ENCODE measurements around the gene FAAH.

DNA sequence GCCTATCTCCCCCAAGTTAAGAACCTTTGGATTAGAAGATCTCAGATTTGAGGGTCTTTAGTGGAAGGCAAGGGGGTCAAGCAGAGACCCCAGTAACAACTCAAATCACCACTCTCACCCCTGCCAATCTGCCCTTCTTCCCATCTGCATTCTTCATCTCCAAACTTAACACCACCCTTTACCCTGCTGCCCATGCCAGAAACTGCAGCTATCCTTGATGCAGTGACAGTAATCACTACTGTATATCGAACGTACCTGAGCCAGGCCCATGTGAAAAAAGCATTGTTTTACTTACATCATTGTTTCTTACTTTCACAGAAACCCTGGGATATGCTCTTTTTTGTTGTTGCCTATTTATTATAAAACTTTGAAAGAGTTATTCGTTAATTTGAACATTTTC is 27.0 kb upstream of the FAAH start:
- TF ChIP-seq, protein P1, sequence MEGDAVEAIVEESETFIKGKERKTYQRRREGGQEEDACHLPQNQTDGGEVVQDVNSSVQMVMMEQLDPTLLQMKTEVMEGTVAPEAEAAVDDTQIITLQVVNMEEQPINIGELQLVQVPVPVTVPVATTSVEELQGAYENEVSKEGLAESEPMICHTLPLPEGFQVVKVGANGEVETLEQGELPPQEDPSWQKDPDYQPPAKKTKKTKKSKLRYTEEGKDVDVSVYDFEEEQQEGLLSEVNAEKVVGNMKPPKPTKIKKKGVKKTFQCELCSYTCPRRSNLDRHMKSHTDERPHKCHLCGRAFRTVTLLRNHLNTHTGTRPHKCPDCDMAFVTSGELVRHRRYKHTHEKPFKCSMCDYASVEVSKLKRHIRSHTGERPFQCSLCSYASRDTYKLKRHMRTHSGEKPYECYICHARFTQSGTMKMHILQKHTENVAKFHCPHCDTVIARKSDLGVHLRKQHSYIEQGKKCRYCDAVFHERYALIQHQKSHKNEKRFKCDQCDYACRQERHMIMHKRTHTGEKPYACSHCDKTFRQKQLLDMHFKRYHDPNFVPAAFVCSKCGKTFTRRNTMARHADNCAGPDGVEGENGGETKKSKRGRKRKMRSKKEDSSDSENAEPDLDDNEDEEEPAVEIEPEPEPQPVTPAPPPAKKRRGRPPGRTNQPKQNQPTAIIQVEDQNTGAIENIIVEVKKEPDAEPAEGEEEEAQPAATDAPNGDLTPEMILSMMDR (conservative IDR thresholded peaks at IDR 0.05; ENCODE audit: low read length): no peak
- TF ChIP-seq EZH2phosphoT487 (IDR thresholded peaks at IDR 0.05; ENCODE audit: borderline replicate concordance, low read depth, low read length): no peak

All from OCI-LY7 (cell line).